AG09319 (cell line): ENCODE measurements around the gene CARNS1.

Experiments
- DNase-seq: peaks from one replicate; pipeline ENCODE4 v3.0.0-alpha.2; 2010; ENCODE audit warnings: low read depth; ENCODE audit errors: extremely low read depth
- CTCF ChIP-seq: IDR thresholded peaks from 2 replicates; pipeline ENCODE4 v1.5.1; 2011; ENCODE audit warnings: low read depth, mild to moderate bottlenecking, inconsistent platforms, low read length, moderate library complexity

Gene CARNS1

GRCh38 chr11:67441098-67441563 is 25.7 kb downstream of the CARNS1 start:
- DNase-seq: no peak
- no peak for TF ChIP-seq CTCF

- DNase-seq: no peak
- no peak for TF ChIP-seq CTCF
These were observed 26.4 kb downstream of the CARNS1 start for GRCh38 chr11:67441731-67442351.

- no peak for TF ChIP-seq CTCF
- DNase-seq: no peak
These were observed 27.3 kb downstream of the CARNS1 start for GRCh38 chr11:67442504-67443404.

- TF ChIP-seq CTCF: no peak
- DNase-seq: no peak
These were observed 30.0 kb downstream of the CARNS1 start for GRCh38 chr11:67445515-67445914.

- TF ChIP-seq CTCF: no peak
- no peak for DNase-seq
These were observed 32.7 kb downstream of the CARNS1 start for GRCh38 chr11:67448220-67448609.

- no peak for DNase-seq
- TF ChIP-seq CTCF: no peak
These were observed 33.8 kb downstream of the CARNS1 start for GRCh38 chr11:67449116-67449844.
